GM18867 (cell line): ENCODE results near the gene VPS9D1.
"Not testable (repeated sequence)": the region's sequence is repeated elsewhere in the genome, so short reads cannot be mapped to it uniquely, and the experiment has no call there.

ENCODE experiments used
- ATAC-seq: cut with Tn5 transposase; IDR thresholded peaks from one replicate; pipeline ENCODE4 v1.9.1; 2021; ENCODE audit warnings: mild to moderate bottlenecking, moderate library complexity; ENCODE audit not compliant: unreplicated experiment

The VPS9D1 gene

DNA sequence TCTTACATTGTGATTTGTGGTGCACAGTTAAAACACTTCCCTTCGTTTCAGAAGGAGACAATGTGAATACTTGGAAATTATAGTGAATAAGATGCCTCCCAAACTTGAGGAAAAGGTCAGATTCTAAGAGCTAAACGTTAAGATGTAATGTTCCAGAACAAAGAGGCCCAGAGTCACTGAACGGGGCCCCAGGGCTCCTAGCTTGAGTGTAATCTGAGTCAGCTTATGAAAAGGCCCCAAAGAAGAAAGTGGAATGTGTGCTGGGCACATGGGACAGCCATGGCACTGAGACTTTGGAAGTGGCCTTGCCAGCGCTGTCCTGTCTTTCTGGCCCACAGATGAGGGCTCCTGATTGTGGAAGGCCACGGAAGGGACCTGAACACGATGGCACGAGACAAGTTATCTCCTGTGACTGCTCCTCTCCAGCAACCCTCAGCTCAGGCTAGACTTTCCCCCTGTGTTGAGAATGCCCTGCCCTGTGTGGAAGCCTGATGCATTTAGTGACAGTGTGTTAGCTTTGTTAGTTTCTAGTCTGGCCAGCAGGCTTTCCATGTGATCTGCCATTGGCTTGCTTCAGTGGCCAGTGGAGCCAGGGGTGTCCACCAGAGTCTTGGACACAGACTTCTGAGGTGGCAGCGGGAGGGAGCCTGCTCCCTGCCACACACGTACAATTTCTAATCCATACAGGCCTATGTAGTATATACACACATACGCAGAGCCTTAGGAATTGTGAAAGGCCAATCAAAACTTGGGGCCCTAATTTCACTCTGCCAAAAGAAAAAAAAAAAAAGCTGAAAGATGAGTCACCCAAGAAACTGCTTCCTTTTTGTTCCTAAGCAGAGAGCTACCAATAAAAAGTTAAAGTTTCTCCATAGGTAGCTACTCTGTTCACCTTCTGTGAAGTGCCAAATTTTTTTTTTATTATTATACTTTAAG is 49.9 kb downstream of the VPS9D1 start:
- ATAC-seq: no peak

DNA sequence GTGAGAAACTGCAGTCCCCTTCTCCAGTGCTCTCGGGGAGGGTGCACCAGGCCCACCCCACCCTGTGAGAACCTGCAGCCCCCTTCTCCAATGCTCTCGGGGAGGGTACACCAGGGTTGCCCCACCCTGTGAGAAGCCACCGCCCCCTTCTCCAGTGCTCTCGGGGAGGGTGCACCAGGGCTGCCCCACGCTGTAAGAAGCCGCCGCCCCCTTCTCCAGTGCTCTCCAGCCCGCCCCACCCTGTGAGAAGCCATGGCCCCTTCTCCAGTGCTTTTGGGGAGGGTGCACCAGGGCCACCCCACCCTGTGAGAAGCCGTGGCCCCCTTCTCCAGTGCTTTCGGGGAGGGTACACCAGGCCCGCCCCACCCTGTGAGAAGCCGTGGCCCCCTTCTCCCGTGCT is 50.9 kb downstream of the VPS9D1 start:
- ATAC-seq: no peak

GRCh38 chr16:89668790-89669158 is 51.9 kb downstream of the VPS9D1 start:
- ATAC-seq: no peak

DNA sequence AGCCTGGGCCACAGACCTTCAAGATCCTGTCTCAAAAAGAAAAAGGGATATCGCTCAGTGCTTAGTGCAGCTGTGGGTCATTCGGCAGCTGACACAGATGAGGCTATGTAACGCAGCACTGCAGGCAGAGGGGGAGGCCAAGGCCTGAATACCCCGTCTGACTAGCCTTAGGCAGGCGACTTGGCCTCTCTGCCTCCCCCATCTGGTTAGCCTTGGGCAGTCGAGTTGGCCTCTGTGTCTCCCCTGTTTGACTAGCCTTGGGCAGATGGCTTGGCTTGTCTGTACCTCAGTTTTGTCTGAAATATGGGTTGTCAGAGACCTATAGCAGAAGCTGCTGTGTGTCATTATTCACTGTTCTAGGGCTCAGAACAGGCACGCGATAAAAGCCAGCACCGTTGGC is 53.1 kb downstream of the VPS9D1 start:
- ATAC-seq: no peak

GRCh38 chr16:89667000-89667399 is 53.7 kb downstream of the VPS9D1 start:
- ATAC-seq: not testable (repeated sequence)

- not testable (repeated sequence) for ATAC-seq
Measured at GRCh38 chr16:89664238-89664637, 56.5 kb downstream of the VPS9D1 start.

DNA sequence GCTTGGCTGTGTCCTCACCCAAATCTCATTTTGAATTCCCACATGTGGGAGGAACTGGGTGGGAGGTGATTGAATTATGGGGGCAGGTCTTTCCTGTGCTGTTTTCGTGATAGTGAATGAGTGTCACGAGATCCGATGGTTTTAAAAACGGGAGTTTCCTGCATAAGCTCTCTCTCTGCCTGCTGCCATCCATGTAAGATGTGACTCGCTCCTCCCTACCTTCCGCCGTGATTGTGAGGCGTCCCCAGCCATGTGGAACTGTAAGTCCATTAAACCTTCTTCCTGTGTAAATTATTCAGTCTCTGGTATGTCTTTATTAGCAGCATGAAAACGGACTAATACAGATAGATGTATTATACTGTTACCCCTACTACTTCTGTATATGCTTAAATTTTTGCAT is 59.5 kb downstream of the VPS9D1 start:
- ATAC-seq: no peak

- no peak for ATAC-seq
Measured at GRCh38 chr16:89660146-89660545, 60.6 kb downstream of the VPS9D1 start.

GRCh38 chr16:89658221-89658879 is 62.3 kb downstream of the VPS9D1 start:
- ATAC-seq: no peak

DNA sequence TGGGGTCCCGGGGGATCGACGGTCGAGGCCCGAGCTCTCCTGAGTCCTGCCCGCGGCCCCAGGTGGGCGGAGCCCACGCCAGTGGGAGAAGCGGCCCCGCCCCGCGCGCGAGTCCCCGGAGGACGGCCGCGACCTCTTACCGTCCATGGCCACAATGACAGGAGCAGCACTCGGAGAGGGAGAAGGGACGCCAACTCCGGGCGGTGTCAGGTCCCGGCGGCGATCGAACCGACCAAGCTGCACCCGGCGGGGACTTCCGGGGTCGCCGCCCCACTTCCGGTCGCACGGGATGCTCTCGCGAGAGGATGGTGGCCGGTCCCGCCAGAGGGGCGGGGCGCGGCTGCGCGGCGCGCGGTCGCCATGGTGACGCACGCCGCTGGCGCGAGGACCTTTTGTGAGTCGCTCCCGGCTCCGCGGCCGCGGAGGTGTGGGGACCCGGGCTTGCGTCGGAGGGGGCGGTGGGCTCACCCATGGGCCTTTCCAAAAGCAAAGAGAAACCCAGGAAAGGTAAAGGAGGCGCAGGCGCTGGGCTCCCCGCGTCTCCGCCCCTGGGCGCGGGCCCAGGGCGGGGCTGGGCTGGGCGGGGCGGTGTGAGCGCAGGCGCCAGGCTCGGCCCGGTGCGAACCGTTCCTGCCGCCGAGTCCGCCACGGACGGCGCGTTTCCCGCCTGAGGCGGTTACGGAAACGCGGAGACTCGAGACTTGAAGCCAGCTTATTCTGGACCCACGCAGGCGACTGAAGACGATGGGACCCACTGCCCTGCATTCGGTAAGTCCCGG is 63.1 kb downstream of the VPS9D1 start, which contains the start of the genes CHMP1A and SPATA33:
Gene CHMP1A (minus strand): TSS at position 267 of the 779 bp plus-strand sequence. CDS start 120 bp downstream, at position 147.
Gene SPATA33 (plus strand): TSS at position 395 of the 779 bp plus-strand sequence. CDS start 76 bp downstream, at position 471.
- peak; percentile 89 for ATAC-seq
